WTC11 (cell line): Measurements from ENCODE around the gene NOL4L. TPM values are rescaled to one million over a fixed set of nuclear protein-coding genes. Genes with fewer than 3 reads are reported as not detected.

ENCODE experiments used
- ATAC-seq: fragments of 200-7000 bp; cut with Tn5 transposase; 2 replicates; pipeline ENCODE4 v1.10.0; 2021; ENCODE audit warnings: mild to moderate bottlenecking, moderate library complexity
- CTCF ChIA-PET: fragments of 300-600 bp; sonication (Branson Sonifier 250); formaldehyde crosslinking; loops from one replicate; lab custom pipeline; 2021; ENCODE audit warnings: antibody characterized with exemption; lab: Charles Lee
- POLR2A ChIA-PET: fragments of 350-600 bp; sonication (Branson Sonifier 250); formaldehyde crosslinking; loops from one replicate; lab custom pipeline; 2021; ENCODE audit warnings: antibody characterized with exemption; lab: Charles Lee
- DNase-seq: peaks from one replicate; pipeline ENCODE4 v3.0.0; 2021; ENCODE audit warnings: low spot score
- H3K27ac Mint-ChIP-seq: 2 replicates; pipeline ENCODE4 v1.8.0; 2021; ENCODE audit warnings: mixed read lengths
- H3K27me3 Mint-ChIP-seq: 2 replicates; pipeline ENCODE4 v1.8.0; 2021; ENCODE audit warnings: low read depth, mild to moderate bottlenecking, moderate library complexity, mixed read lengths
- H3K36me3 Mint-ChIP-seq: 2 replicates; pipeline ENCODE4 v1.8.0; 2021; ENCODE audit warnings: mixed read lengths
- H3K4me1 Mint-ChIP-seq: 2 replicates; pipeline ENCODE4 v1.8.0; 2022; ENCODE audit warnings: mixed read lengths
- H3K4me3 Mint-ChIP-seq: 2 replicates; pipeline ENCODE4 v1.8.0; 2021; ENCODE audit warnings: mild to moderate bottlenecking, moderate library complexity, mixed read lengths
- H3K9me3 Mint-ChIP-seq: 2 replicates; pipeline ENCODE4 v1.8.0; 2021; ENCODE audit warnings: mixed read lengths
- ATF1 ChIP-seq: sonication (generic); formaldehyde crosslinking; IDR thresholded peaks from 2 replicates; pipeline ENCODE4 v1.8.1; 2023; ENCODE audit warnings: mild to moderate bottlenecking, moderate library complexity, missing genetic modification reagents
- CBFB ChIP-seq: sonication (generic); formaldehyde crosslinking; IDR thresholded peaks from 2 replicates; pipeline ENCODE4 v1.8.1; 2022; ENCODE audit warnings: mild to moderate bottlenecking, low read depth, missing genetic modification reagents
- CDX4 ChIP-seq: fragments of 250-450 bp; sonication (Bioruptor Pico); IDR thresholded peaks from 2 replicates; pipeline ENCODE4 v1.9.0; 2021; ENCODE audit warnings: moderate library complexity, mild to moderate bottlenecking, inconsistent platforms, borderline replicate concordance
- E2F1 ChIP-seq: sonication (generic); formaldehyde crosslinking; IDR thresholded peaks from 2 replicates; pipeline ENCODE4 v1.8.0; 2022; ENCODE audit warnings: mild to moderate bottlenecking, missing genetic modification reagents
- E2F4 ChIP-seq: sonication (generic); formaldehyde crosslinking; IDR thresholded peaks from 2 replicates; pipeline ENCODE4 v1.8.1; 2022; ENCODE audit warnings: low read depth, mild to moderate bottlenecking, moderate library complexity, missing genetic modification reagents, borderline replicate concordance
- HMGA2 ChIP-seq: fragments of 250-450 bp; sonication (Bioruptor Pico); IDR thresholded peaks from 2 replicates; pipeline ENCODE4 v1.4.0; 2021; ENCODE audit warnings: mild to moderate bottlenecking, moderate library complexity
- JUN ChIP-seq: sonication (generic); formaldehyde crosslinking; IDR thresholded peaks from 2 replicates; pipeline ENCODE4 v1.8.0; 2023; ENCODE audit warnings: mild to moderate bottlenecking, missing genetic modification reagents
- MLX ChIP-seq: sonication (generic); formaldehyde crosslinking; IDR thresholded peaks from 2 replicates; pipeline ENCODE4 v1.8.1; 2023; ENCODE audit warnings: mild to moderate bottlenecking, missing genetic modification reagents, moderate library complexity
- MYBL2 ChIP-seq: sonication (generic); formaldehyde crosslinking; IDR thresholded peaks from 2 replicates; pipeline ENCODE4 v1.8.1; 2023; ENCODE audit warnings: mild to moderate bottlenecking, moderate library complexity, missing genetic modification reagents
- SMAD3 ChIP-seq: sonication (generic); formaldehyde crosslinking; IDR thresholded peaks from 2 replicates; pipeline ENCODE4 v1.8.0; 2022; ENCODE audit warnings: missing genetic modification reagents, mild to moderate bottlenecking, borderline replicate concordance
- SP1 ChIP-seq: sonication (generic); formaldehyde crosslinking; conservative IDR thresholded peaks from 2 replicates; pipeline ENCODE4 v1.8.1; 2022; ENCODE audit warnings: missing genetic modification reagents
- TCF7 ChIP-seq: sonication (generic); formaldehyde crosslinking; IDR thresholded peaks from 2 replicates; pipeline ENCODE4 v1.8.0; 2022; ENCODE audit warnings: mild to moderate bottlenecking, low read depth, missing genetic modification reagents, moderate library complexity
- TEAD4 ChIP-seq: sonication (generic); formaldehyde crosslinking; IDR thresholded peaks from 2 replicates; pipeline ENCODE4 v1.8.0; 2022; ENCODE audit warnings: mild to moderate bottlenecking, missing genetic modification reagents
- TP53 ChIP-seq: sonication (generic); formaldehyde crosslinking; IDR thresholded peaks from 2 replicates; pipeline ENCODE4 v1.8.1; 2023; ENCODE audit warnings: mild to moderate bottlenecking, missing genetic modification reagents
- USF1 ChIP-seq: sonication (generic); formaldehyde crosslinking; IDR thresholded peaks from 2 replicates; pipeline ENCODE4 v1.8.0; 2022; ENCODE audit warnings: mild to moderate bottlenecking, missing genetic modification reagents
- ZBTB21 ChIP-seq: sonication (generic); formaldehyde crosslinking; IDR thresholded peaks from 2 replicates; pipeline ENCODE4 v1.8.1; 2023; ENCODE audit warnings: mild to moderate bottlenecking, missing genetic modification reagents, borderline replicate concordance
- ZBTB43 ChIP-seq: sonication (generic); formaldehyde crosslinking; IDR thresholded peaks from 2 replicates; pipeline ENCODE4 v1.8.1; 2023; ENCODE audit warnings: mild to moderate bottlenecking, missing genetic modification reagents
- ZMAT4 ChIP-seq: fragments of 250-450 bp; sonication (Bioruptor Pico); IDR thresholded peaks from 2 replicates; pipeline ENCODE4 v1.9.0; 2021; ENCODE audit warnings: mild to moderate bottlenecking
- ZNF232 ChIP-seq: sonication (generic); formaldehyde crosslinking; IDR thresholded peaks from 2 replicates; pipeline ENCODE4 v1.8.0; 2022; ENCODE audit warnings: mild to moderate bottlenecking, missing genetic modification reagents
- ZNF396 ChIP-seq: fragments of 250-450 bp; sonication (Bioruptor Pico); IDR thresholded peaks from 2 replicates; pipeline ENCODE4 v1.8.0; 2021; ENCODE audit warnings: mild to moderate bottlenecking, moderate library complexity, borderline replicate concordance
- ZNF532 ChIP-seq: fragments of 250-450 bp; sonication (Bioruptor Pico); IDR thresholded peaks from 2 replicates; pipeline ENCODE4 v1.9.0; 2021; ENCODE audit warnings: mild to moderate bottlenecking, borderline replicate concordance
- ZNF671 ChIP-seq: fragments of 250-450 bp; sonication (Bioruptor Pico); IDR thresholded peaks from 2 replicates; pipeline ENCODE4 v1.8.0; 2021; ENCODE audit warnings: mild to moderate bottlenecking
- total RNA-seq: library from RNA; stranded (reverse); gene quantifications from 3 replicates; pipeline ENCODE4 v1.2.3, GENCODE V29; 2021

Gene NOL4L
- total RNA-seq, 1 experiment from 2014 or later, result 29.0 TPM

- Mint-ChIP-seq H3K36me3 (no peaks in the 10 kb centered on the region), H3K9me3 (no peaks in the 10 kb centered on the region)
- TF ChIP-seq HMGA2 (CRISPR knock-in tag), result no peak
- no peak for TF ChIP-seq SP1 (CRISPR knock-in tag)
- no peak for TF ChIP-seq ZNF396
- no peak for TF ChIP-seq TP53 (CRISPR knock-in tag)
- TF ChIP-seq TEAD4, result no peak
- TF ChIP-seq MYBL2 (CRISPR knock-in tag), result no peak
- TF ChIP-seq, all 79 proteins: peak for 0
- ChIA-PET CTCF (interaction anchor here (1.6 to 1.9 kb wide), 5 partner anchors 11 to 83 kb away, joined by 4 to 7 read pairs (median 4); partner anchors contain the start of gene NOL4L), POLR2A (no interaction called here)
- peaks cover 22% of the 10 kb centered on the region for H3K4me1 Mint-ChIP-seq
- DNase-seq (no peak), ATAC-seq (no peak)
- no peak overlapping the region for H3K27ac Mint-ChIP-seq
- H3K27me3 Mint-ChIP-seq, result peaks cover 2% of the 10 kb centered on the region; the same call in 1 of the 2 replicates
- H3K4me3 Mint-ChIP-seq, result no peak overlapping the region
Observed at GRCh38 chr20:32569380-32570305, 15.5 kb downstream of the NOL4L start.

- Mint-ChIP-seq H3K36me3 (no peaks in the 10 kb centered on the region), H3K27me3 (peaks cover 2% of the 10 kb centered on the region; the same call in 1 of the 2 replicates), H3K4me3 (no peak overlapping the region), H3K27ac (no peak overlapping the region), H3K4me1 (peaks cover 24% of the 10 kb centered on the region), H3K9me3 (no peaks in the 10 kb centered on the region)
- CTCF ChIA-PET, result interaction anchor here (1.6 to 1.9 kb wide), 5 partner anchors 12 to 83 kb away, joined by 4 to 7 read pairs (median 4); partner anchors contain the start of gene NOL4L
- no peak for TF ChIP-seq MLX (CRISPR knock-in tag)
- TF ChIP-seq SP1 (CRISPR knock-in tag), result no peak
- no peak for TF ChIP-seq E2F4 (CRISPR knock-in tag)
- TF ChIP-seq USF1 (CRISPR knock-in tag), result no peak
- TF ChIP-seq ZNF671 (CRISPR knock-in tag), result no peak
- no peak for TF ChIP-seq TCF7 (CRISPR knock-in tag)
- TF ChIP-seq ZNF532 (CRISPR knock-in tag), result no peak
- no peak for TF ChIP-seq ZBTB43
- no peak for TF ChIP-seq ZNF232 (CRISPR knock-in tag)
- TF ChIP-seq ZBTB21, result no peak
- no peak for TF ChIP-seq ZMAT4 (CRISPR knock-in tag)
- TF ChIP-seq CBFB (CRISPR knock-in tag), result no peak
- TF ChIP-seq E2F1, result no peak
- no peak for TF ChIP-seq SMAD3 (CRISPR knock-in tag)
- no peak for TF ChIP-seq ATF1 (CRISPR knock-in tag)
- TF ChIP-seq JUN (CRISPR knock-in tag), result no peak
- no peak for TF ChIP-seq CDX4 (CRISPR knock-in tag)
- DNase-seq (no peak), ATAC-seq (no peak)
- POLR2A ChIA-PET, result no interaction called here
Observed at GRCh38 chr20:32569018-32569379, 16.1 kb downstream of the NOL4L start.
